GM12892 (cell line): Measurements from ENCODE around the gene TMEM91.
"Not testable (repeated sequence)": the region's sequence is repeated elsewhere in the genome, so short reads cannot be mapped to it uniquely, and the experiment has no call there.

Experiments
- DNase-seq: peaks from one replicate; pipeline ENCODE4 v3.0.0; 2011; ENCODE audit not compliant: insufficient read length
- FAIRE-seq: peaks from 2 replicates; lab custom pipeline; 2011; peaks lifted over from hg19 to GRCh38; lab: Jason Lieb, UNC
- POLR2A ChIP-seq: IDR thresholded peaks from 2 replicates; pipeline ENCODE4 v1.6.1; 2011; ENCODE audit warnings: low read depth, low read length, control low read depth
- POLR2AphosphoS5 ChIP-seq: IDR thresholded peaks from 2 replicates; pipeline ENCODE4 v1.6.1; 2011; ENCODE audit warnings: low read depth, low read length, control low read depth
- TAF1 ChIP-seq: IDR thresholded peaks from 2 replicates; pipeline ENCODE4 v1.6.1; 2011; ENCODE audit warnings: low read depth, mild to moderate bottlenecking, control low read depth, low read length, borderline replicate concordance

Gene TMEM91

DNA sequence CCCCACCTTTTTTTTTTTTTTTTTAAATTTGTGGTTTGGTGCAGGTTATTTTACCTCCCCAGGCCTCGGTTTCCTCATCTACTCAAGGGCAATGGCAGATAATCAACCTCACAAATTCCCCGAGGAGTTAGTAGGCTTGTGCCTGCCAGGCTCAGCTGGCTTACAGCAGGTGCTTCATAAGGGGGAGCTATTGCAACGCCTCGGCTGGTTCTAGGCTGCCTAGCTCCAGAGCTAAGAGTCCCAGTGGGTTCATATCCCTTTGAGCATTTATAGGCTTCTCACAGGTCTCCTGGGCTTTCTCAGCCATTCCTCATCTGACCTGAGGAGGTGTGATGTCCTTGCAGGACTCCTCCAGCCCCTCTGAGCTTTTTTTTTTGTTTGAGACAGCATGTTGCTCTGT lies 31.9 kb downstream of the TMEM91 start:
- TF ChIP-seq POLR2AphosphoS5: no peak
- no peak for TF ChIP-seq POLR2A
- TF ChIP-seq TAF1: no peak
- FAIRE-seq (no peak), DNase-seq (no peak)

DNA sequence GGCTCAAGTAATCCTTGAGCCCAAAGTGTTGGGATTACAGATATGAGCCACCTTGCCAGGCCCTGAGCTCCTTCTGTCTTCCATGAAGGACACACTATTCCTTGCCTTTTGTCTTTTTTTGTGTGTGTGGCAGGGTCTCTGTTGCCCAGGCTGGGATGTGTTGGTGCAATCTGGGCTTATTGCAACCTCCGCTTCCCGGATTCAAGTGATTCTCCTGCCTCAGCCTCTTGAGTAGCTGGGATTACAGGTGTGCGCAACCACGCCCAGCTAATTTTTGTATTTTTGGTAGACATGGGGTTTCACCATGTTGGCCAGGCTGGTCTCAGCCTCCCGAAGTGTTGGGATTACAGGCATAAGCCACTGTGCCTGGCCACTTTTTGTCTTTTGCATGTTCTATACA lies 32.5 kb downstream of the TMEM91 start:
- not testable (repeated sequence) for DNase-seq, FAIRE-seq

DNA sequence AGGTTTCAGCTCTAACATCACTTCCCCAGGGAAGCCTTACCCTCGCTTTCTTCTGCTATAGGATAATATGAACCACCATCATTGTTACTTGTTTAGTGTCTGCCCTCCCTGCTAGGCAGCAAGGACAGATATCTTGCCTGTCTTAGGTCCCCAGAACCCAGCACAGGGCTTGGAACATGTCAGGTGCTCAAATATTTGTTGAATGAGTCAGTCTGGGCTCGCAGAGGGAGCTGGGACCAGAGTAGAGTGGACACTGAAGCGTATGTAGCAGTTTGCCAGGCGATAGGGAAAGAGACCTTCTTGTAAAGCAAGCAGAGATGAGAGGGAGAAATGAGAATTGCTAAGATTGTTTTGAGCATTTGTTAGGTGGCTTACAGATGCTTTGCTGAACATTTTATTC lies 33.0 kb downstream of the TMEM91 start:
- TF ChIP-seq POLR2AphosphoS5: no peak
- TF ChIP-seq POLR2A: no peak
- TF ChIP-seq TAF1: no peak
- FAIRE-seq (no peak), DNase-seq (no peak)

GRCh38 chr19:41410336-41411054 lies 34.2 kb downstream of the TMEM91 start:
- no peak for DNase-seq
- FAIRE-seq: peak; percentile 5
- TF ChIP-seq POLR2AphosphoS5 (no peak), TAF1 (no peak), POLR2A (no peak)

GRCh38 chr19:41411100-41411967 lies 35.0 kb downstream of the TMEM91 start:
- TF ChIP-seq TAF1: no peak
- TF ChIP-seq POLR2A: no peak
- TF ChIP-seq POLR2AphosphoS5: no peak
- DNase-seq (no peak), FAIRE-seq (no peak)

GRCh38 chr19:41411968-41412265 lies 35.6 kb downstream of the TMEM91 start:
- no peak for DNase-seq
- no peak for TF ChIP-seq POLR2A
- TF ChIP-seq POLR2AphosphoS5: no peak
- TF ChIP-seq TAF1: no peak
- FAIRE-seq: no peak

DNA sequence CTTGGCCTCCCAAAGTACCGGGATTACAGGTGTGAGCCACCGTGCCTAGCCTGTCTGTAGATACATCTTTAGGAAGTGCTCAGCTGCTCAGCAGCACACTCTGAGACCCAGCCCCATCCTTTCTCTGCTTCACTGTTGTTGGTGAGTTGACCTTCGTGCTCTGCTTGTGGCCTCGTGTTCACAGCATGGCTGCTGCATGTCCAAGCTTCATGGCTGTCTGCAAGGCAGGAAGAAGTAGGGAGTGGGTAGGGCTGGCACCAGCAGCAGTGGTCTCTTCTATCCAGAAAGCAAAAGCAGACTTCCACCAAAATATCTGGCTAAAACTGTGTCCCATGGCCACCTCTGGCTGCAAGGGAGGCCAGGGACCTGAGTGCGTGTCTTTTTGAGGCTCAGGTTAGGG lies 36.6 kb downstream of the TMEM91 start:
- FAIRE-seq (no peak), DNase-seq (no peak)

DNA sequence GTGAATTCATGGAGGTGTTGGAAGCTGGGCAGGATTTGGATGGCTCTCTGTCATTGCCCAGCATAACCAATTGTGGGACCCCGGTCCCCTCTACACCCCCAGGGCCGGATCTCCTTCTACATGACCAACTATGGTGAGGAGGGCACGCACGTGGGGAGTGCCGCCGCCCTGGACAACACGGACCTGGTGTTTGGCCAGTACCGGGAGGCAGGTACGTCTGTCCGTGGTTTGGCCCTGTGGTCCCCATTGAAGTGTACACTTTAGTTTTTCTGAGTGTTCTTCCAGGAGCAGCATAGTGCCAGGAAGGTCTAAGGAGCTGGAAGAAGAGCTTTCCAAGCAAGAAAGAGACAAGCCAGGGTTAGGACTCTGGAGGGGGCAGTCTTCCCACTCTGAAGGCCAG lies 37.6 kb downstream of the TMEM91 start:
- no peak for TF ChIP-seq POLR2AphosphoS5
- TF ChIP-seq POLR2A: no peak
- no peak for TF ChIP-seq TAF1
- DNase-seq: no peak
- no peak for FAIRE-seq

More for the DNA sequence above, 36.6 kb downstream of the TMEM91 start:
- no peak for TF ChIP-seq POLR2A
- no peak for TF ChIP-seq POLR2AphosphoS5
- no peak for TF ChIP-seq TAF1

GRCh38 chr19:41414461-41414860 lies 38.1 kb downstream of the TMEM91 start:
- FAIRE-seq (no peak), DNase-seq (no peak)
- no peak for TF ChIP-seq TAF1
- no peak for TF ChIP-seq POLR2AphosphoS5
- no peak for TF ChIP-seq POLR2A

- DNase-seq (no peak), FAIRE-seq (no peak)
- no peak for TF ChIP-seq POLR2A
These were observed 38.8 kb downstream of the TMEM91 start for GRCh38 chr19:41415154-41415571.

DNA sequence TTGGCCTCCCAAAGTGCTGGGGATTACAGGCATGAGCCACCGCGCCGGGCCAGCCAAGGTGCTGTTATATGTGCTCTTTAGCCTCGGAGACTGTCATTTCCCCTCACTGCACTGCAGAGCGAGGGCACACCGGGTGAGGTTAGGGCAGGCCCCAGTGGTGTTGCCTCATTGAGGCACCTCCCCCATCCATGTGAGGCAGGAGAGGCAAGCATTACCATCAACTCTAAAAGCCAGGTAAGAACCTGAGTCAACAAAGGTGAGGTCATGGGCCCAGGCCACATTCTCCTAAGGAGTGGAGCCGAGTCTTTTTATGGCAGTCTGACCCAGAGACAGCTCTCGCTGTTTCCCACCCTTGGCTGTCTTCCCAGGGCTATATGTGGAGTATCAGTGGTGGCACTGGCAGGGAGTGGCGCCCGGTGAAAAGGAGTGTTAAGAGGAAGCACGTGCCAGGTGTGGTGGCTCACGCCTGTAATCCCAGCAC lies 39.9 kb downstream of the TMEM91 start:
- no peak for DNase-seq
- FAIRE-seq: no peak
- TF ChIP-seq POLR2A: no peak
- no peak for TF ChIP-seq TAF1
- TF ChIP-seq POLR2AphosphoS5: no peak
